Gastroesophageal sphincter (tissue), 4 donors: Measurements from ENCODE around the gene XRCC4. TPM values are rescaled to one million over a fixed set of nuclear protein-coding genes. Genes with fewer than 3 reads are reported as not detected.

Source experiments
- ATAC-seq: fragments of 150-250 bp; one replicate; pipeline ENCODE4 v1.9.1; 2016; ENCODE audit warnings: mild to moderate bottlenecking, moderate library complexity
- H3K27ac ChIP-seq, 4 donors: fragments of 200-600 bp; sonication (generic) in 3 of 4; 1 replicate in 3 of 4; 2 replicates in 1 of 4; pipeline ENCODE4 v1.5.1; 2016 to 2019
- H3K27me3 ChIP-seq: fragments of 200-600 bp; sonication (generic); one replicate; pipeline ENCODE4 v1.5.1; 2019
- H3K36me3 ChIP-seq, 2 donors: fragments of 200-600 bp; sonication (generic); one replicate each; pipeline ENCODE4 v1.5.1; 2019; ENCODE audit warnings: control low read depth in 1 of 2
- H3K4me1 ChIP-seq, 3 donors: fragments of 200-600 bp; sonication (generic); 1 replicate in 2 of 3; 2 replicates in 1 of 3; pipeline ENCODE4 v1.5.1; 2016 to 2019; ENCODE audit warnings: control low read depth in 2 of 3
- H3K4me3 ChIP-seq, 2 donors: fragments of 200-600 bp; sonication (generic); one replicate each; pipeline ENCODE4 v1.5.1; 2019; ENCODE audit warnings: mild to moderate bottlenecking in 1 of 2, moderate library complexity in 1 of 2
- H3K9me3 ChIP-seq, 3 donors: fragments of 200-600 bp; sonication (generic); one replicate each; pipeline ENCODE4 v1.5.1; 2017 to 2019; ENCODE audit warnings: control low read depth in 2 of 3
- CTCF ChIP-seq, 4 experiments: fragments of 200-600 bp in 2 of 4; fragments of 450-650 bp in 2 of 4; sonication (generic) in 1 of 4; IDR thresholded peaks; one replicate each; pipeline ENCODE4 v1.5.1; 2017 to 2019; ENCODE audit warnings: antibody characterized with exemption in 4 of 4, mild to moderate bottlenecking in 2 of 4, moderate library complexity in 2 of 4
- EP300 ChIP-seq: sonication (generic); formaldehyde crosslinking; IDR thresholded peaks from one replicate; pipeline ENCODE4 v1.6.1; 2017; ENCODE audit warnings: antibody characterized with exemption, mild to moderate bottlenecking
- POLR2A ChIP-seq, 2 donors: fragments of 450-650 bp; IDR thresholded peaks; one replicate each; pipeline ENCODE4 v1.6.1; 2017; ENCODE audit warnings: antibody characterized with exemption in 2 of 2, mild to moderate bottlenecking in 2 of 2, moderate library complexity in 1 of 2
- POLR2AphosphoS5 ChIP-seq: sonication (generic); formaldehyde crosslinking; IDR thresholded peaks from one replicate; pipeline ENCODE4 v1.6.1; 2017; ENCODE audit warnings: antibody characterized with exemption
- WGBS, 2 donors: methylation state at CpG; one replicate each; pipeline ENCODE4 v1.1.5; 2018; ENCODE audit warnings: low coverage in 1 of 2; 5-methylcytosine and 5-hydroxymethylcytosine counted together
- total RNA-seq, 4 donors: library from RNA; depleted of rRNA; stranded (reverse); fragments of >200 nt; gene quantifications; one replicate each; pipeline ENCODE4 v1.1.0, GENCODE V29; 2016

The XRCC4 gene
- total RNA-seq, 4 donors from 2014 or later: 3.7 to 9.3 (median 5.4) TPM

- 21 to 27% methylated on average over 2 of the region's 2 CpGs for WGBS, 2 donors
- Histone ChIP-seq H3K27ac (no peak overlapping the region), H3K4me3 (no peak overlapping the region), H3K9me3 (no peaks in the 10 kb centered on the region), H3K36me3 (no peaks in the 10 kb centered on the region), H3K27me3 (no peaks in the 10 kb centered on the region), H3K4me1 (peaks cover 0 to 4% (median 0%) of the 10 kb centered on the region in 3 donors)
- TF ChIP-seq EP300 (no peak), CTCF (IDR thresholded peaks at IDR 0.05) (no peak), POLR2A (IDR thresholded peaks at IDR 0.05) (no peak), POLR2AphosphoS5 (no peak)
- no peak for ATAC-seq
These were observed 188.0 kb downstream of the XRCC4 start for GRCh38 chr5:83265318-83265717.

- H3K36me3 ChIP-seq: no peaks in the 10 kb centered on the region
- WGBS, 2 donors: 89% methylated on average over 1 of the region's 1 CpG; no CpG with 5 or more reads in 1 of the 2 donors
These were observed 193.0 kb downstream of the XRCC4 start for GRCh38 chr5:83270311-83270710.

GRCh38 chr5:83277154-83277553, 199.8 kb downstream of the XRCC4 start:
- TF ChIP-seq CTCF (IDR thresholded peaks at IDR 0.05): no peak
- TF ChIP-seq POLR2AphosphoS5: no peak
- TF ChIP-seq POLR2A (IDR thresholded peaks at IDR 0.05): no peak
- TF ChIP-seq EP300: no peak
- no peaks in the 10 kb centered on the region for H3K4me1 ChIP-seq
- H3K27ac ChIP-seq: no peak overlapping the region
- ATAC-seq: no peak
- H3K27me3 ChIP-seq: no peaks in the 10 kb centered on the region
- WGBS, 2 donors: 80 to 83% methylated on average over 4 of the region's 4 CpGs
- H3K4me3 ChIP-seq: no peak overlapping the region
- no peaks in the 10 kb centered on the region for H3K36me3 ChIP-seq
- H3K9me3 ChIP-seq: no peaks in the 10 kb centered on the region

More at GRCh38 chr5:83270311-83270710, 193.0 kb downstream of the XRCC4 start:
- H3K27me3 ChIP-seq: no peaks in the 10 kb centered on the region
- no peaks in the 10 kb centered on the region for H3K9me3 ChIP-seq
- TF ChIP-seq POLR2AphosphoS5: no peak
- no peak for TF ChIP-seq CTCF (IDR thresholded peaks at IDR 0.05)
- TF ChIP-seq POLR2A (IDR thresholded peaks at IDR 0.05): no peak
- TF ChIP-seq EP300: no peak
- H3K27ac ChIP-seq: no peak overlapping the region
- peaks cover 0 to 2% (median 0%) of the 10 kb centered on the region in 3 donors for H3K4me1 ChIP-seq
- no peak for ATAC-seq
- H3K4me3 ChIP-seq: no peak overlapping the region

GRCh38 chr5:83277953-83278352, 200.6 kb downstream of the XRCC4 start:
- no peak overlapping the region for H3K27ac ChIP-seq
- TF ChIP-seq POLR2A (IDR thresholded peaks at IDR 0.05) (no peak), CTCF (IDR thresholded peaks at IDR 0.05) (no peak), POLR2AphosphoS5 (no peak), EP300 (no peak)
- WGBS, 2 donors: 70 to 95% methylated on average over 2 of the region's 2 CpGs
- no peaks in the 10 kb centered on the region for H3K27me3 ChIP-seq
- no peaks in the 10 kb centered on the region for H3K4me1 ChIP-seq
- no peak overlapping the region for H3K4me3 ChIP-seq
- no peaks in the 10 kb centered on the region for H3K9me3 ChIP-seq
- H3K36me3 ChIP-seq: no peaks in the 10 kb centered on the region
- no peak for ATAC-seq

GRCh38 chr5:83281176-83281575, 203.8 kb downstream of the XRCC4 start:
- ATAC-seq: no peak
- Histone ChIP-seq H3K9me3 (no peaks in the 10 kb centered on the region), H3K4me1 (no peaks in the 10 kb centered on the region), H3K27me3 (no peaks in the 10 kb centered on the region), H3K4me3 (no peak overlapping the region), H3K27ac (no peak overlapping the region), H3K36me3 (no peaks in the 10 kb centered on the region)
- TF ChIP-seq EP300: no peak
- no peak for TF ChIP-seq CTCF (IDR thresholded peaks at IDR 0.05)
- TF ChIP-seq POLR2AphosphoS5: no peak
- no peak for TF ChIP-seq POLR2A (IDR thresholded peaks at IDR 0.05)
- 83 to 94% methylated on average over 2 of the region's 2 CpGs for WGBS, 2 donors
